ENCODE measurements around the gene PSMB3. TPM values are rescaled to one million over a fixed set of nuclear protein-coding genes. Genes with fewer than 3 reads are reported as not detected.

The PSMB3 gene
- polyA plus RNA-seq, 2 of the 4 experiments (the other 2 are of a cell fraction) = 417 to 463 TPM

DNA sequence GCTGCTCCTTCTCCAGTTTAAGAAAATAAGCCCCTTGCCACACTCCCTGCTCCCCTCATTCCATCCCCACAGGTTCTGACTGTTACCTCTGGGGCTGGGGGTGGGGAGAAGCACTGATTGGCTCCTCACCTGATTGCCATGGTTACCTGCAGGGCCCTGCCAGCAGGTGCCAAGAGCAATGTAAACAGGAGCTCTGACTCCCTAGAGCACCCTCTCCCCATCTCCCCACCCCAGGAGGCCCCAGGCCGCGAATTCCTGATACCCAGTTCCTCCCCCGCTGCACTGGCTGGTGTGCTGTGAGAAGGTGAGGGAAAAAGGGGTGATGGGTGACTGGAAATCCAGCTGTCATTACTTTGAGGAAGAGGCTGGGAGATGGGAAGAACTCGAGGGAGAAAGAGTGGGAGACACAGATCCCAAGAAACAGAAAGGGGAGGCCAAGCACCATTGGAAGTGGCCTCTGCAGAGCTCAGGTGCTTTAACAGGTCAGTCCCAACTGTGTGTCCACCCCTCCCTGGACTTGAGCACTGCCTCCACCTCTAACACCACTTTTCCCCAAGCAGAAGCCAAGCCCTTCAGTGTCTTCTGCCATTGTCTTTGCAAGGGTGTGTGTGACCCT is 8.9 kb upstream of the PSMB3 start:
- FAIRE-seq (no peak), DNase-seq (ENCODE audit: low read depth in 1 of 2, low spot score in 1 of 2) (no peak), ATAC-seq (no peak)
- no peak overlapping the region for H3K4me2 ChIP-seq
- H3K4me1 ChIP-seq = peaks cover 36% of the 10 kb centered on the region
- 0 out of 6 replicates have a peak overlapping the region, but pooled peaks of 1 of the 2 experiments have one; percentile 7 for H3K27ac ChIP-seq
- no peaks in the 10 kb centered on the region for H3K9me3 ChIP-seq
- ChIA-PET CTCF (interaction anchor here (0.7 to 5.8 kb wide), 3 partner anchors 8 to 209 kb away, joined by 3 to 107 read pairs (median 3); no protein-coding TSS in a partner anchor), POLR2A (no interaction called here)
- TF ChIP-seq CBX8 (IDR thresholded peaks at IDR 0.05) (no peak), SMC3 (IDR thresholded peaks at IDR 0.05) (no peak), HOXB5 (CRISPR knock-in tag; IDR thresholded peaks at IDR 0.05) (no peak), MAZ (IDR thresholded peaks at IDR 0.05; ENCODE audit: borderline replicate concordance, low read depth, low read length) (no peak), RFX5 (IDR thresholded peaks at IDR 0.05) (no peak), RCOR1 (IDR thresholded peaks at IDR 0.05; ENCODE audit: low read depth, low read length) (no peak)
- TF ChIP-seq, protein P1, sequence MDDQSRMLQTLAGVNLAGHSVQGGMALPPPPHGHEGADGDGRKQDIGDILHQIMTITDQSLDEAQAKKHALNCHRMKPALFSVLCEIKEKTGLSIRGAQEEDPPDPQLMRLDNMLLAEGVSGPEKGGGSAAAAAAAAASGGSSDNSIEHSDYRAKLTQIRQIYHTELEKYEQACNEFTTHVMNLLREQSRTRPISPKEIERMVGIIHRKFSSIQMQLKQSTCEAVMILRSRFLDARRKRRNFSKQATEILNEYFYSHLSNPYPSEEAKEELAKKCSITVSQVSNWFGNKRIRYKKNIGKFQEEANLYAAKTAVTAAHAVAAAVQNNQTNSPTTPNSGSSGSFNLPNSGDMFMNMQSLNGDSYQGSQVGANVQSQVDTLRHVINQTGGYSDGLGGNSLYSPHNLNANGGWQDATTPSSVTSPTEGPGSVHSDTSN (IDR thresholded peaks at IDR 0.05) = no peak
- TF ChIP-seq, protein P2, sequence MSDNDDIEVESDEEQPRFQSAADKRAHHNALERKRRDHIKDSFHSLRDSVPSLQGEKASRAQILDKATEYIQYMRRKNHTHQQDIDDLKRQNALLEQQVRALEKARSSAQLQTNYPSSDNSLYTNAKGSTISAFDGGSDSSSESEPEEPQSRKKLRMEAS (IDR thresholded peaks at IDR 0.05) = no peak
- WGBS (ENCODE audit: missing lambda C conversion rate) = 87% methylated on average over 4 of the region's 4 CpGs
- no peak overlapping the region for H3K4me3 ChIP-seq

DNA sequence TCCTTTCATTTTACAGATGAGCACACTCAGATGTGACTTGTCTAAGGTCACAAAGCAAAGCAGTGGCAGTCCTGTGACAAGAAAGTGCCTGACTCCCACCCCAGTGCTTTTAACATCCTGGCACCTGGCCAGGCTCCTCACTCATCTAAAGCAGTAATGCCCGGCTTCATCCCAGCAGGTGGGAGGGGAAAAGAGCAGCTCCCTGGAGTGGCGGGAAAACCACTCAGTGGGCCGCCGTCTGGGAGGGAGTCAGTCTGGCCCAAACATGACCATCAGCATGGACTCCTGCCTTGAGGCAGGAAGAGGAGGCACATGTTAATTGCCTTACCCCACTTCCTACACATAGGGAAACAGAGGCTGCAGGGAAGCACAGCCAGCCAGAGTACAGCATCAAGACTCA is 7.0 kb upstream of the PSMB3 start:
- FAIRE-seq (no peak), DNase-seq (ENCODE audit: low read depth in 1 of 2, low spot score in 1 of 2) (no peak), ATAC-seq (no peak)
- peak overlapping the region; percentile 82; the same call in 2 of the 3 replicates for H3K4me2 ChIP-seq
- WGBS (ENCODE audit: missing lambda C conversion rate) = 68% methylated on average over 4 of the region's 4 CpGs
- H3K4me1 ChIP-seq = peaks cover 41% of the 10 kb centered on the region
- POLR2A ChIA-PET = no interaction called here
- CTCF ChIA-PET = interaction anchor here (1.0 to 5.8 kb wide), 6 partner anchors 9 to 77 kb away, joined by 3 to 107 read pairs (median 4); partner anchors contain the start of gene CISD3
- H3K9me3 ChIP-seq = no peaks in the 10 kb centered on the region
- no peak for TF ChIP-seq CBX8 (IDR thresholded peaks at IDR 0.05)
- TF ChIP-seq ESRRA (IDR thresholded peaks at IDR 0.05; ENCODE audit: borderline replicate concordance, low read length) = no peak
- H3K4me3 ChIP-seq = no peak overlapping the region
- peak overlapping the region in 1 of 2 experiments; percentile 98; a peak in 2 of 6 replicates for H3K27ac ChIP-seq

DNA sequence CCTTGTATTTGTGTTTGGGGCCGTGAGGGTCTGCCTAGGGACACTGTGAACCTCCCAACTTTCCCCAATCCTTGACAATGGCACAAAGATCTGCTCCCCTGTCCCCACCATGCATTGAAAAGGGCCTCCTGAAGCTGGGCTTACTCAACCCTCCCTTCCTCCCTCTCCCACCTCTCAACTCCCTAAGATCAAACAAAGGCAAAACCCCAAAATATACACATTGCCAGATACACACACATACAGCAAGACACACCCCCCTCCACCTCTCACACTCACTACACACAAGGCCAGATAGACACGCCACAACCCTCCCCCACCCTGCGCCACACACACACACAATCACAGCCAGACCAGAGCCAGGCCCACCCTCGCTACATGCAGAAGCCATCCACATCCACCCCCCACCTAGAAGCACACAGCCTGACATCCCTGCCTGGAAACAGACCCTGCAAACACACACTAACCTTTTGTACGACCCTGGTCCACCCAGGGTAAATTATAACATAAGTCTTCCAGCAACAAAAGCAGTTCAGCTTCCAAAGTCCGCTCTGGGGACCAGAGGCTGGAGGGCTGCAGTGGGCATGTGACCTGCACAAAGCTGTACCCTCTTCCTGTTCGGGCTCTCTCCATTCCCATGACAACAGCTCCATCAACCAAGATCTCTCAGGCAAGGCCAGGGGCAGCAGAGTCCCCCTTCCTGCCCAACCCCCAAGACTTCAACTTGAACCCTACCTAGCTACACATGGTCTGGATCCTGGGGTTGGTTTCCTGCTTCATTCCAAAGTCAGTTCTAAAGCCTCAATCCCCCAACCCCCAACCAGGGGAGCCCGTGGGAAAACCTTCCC is 6.3 kb upstream of the PSMB3 start:
- CTCF ChIA-PET = interaction anchor here (0.9 to 5.8 kb wide), 6 partner anchors 8 to 77 kb away, joined by 3 to 107 read pairs (median 4); partner anchors contain the start of gene CISD3
- POLR2A ChIA-PET = no interaction called here
- 66% methylated on average over 8 of the region's 8 CpGs for WGBS (ENCODE audit: missing lambda C conversion rate)
- TF ChIP-seq, protein P3, sequence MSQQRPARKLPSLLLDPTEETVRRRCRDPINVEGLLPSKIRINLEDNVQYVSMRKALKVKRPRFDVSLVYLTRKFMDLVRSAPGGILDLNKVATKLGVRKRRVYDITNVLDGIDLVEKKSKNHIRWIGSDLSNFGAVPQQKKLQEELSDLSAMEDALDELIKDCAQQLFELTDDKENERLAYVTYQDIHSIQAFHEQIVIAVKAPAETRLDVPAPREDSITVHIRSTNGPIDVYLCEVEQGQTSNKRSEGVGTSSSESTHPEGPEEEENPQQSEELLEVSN (IDR thresholded peaks at IDR 0.05; ENCODE audit: borderline replicate concordance, low read depth) = no peak
- TF ChIP-seq, protein P4, sequence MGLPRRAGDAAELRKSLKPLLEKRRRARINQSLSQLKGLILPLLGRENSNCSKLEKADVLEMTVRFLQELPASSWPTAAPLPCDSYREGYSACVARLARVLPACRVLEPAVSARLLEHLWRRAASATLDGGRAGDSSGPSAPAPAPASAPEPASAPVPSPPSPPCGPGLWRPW (IDR thresholded peaks at IDR 0.05) = no peak
- TF ChIP-seq HOXA7 (CRISPR knock-in tag; IDR thresholded peaks at IDR 0.05) = no peak
- no peak for TF ChIP-seq CBX8 (IDR thresholded peaks at IDR 0.05)
- TF ChIP-seq BHLHE40 (IDR thresholded peaks at IDR 0.05; ENCODE audit: low read depth, low read length) = no peak
- no peak for TF ChIP-seq EHMT2 (IDR thresholded peaks at IDR 0.05; ENCODE audit: low read depth)
- Histone ChIP-seq H3K4me3 (peak overlapping the region; percentile 96), H3K9me3 (no peaks in the 10 kb centered on the region), H3K27ac (peak overlapping the region; percentile 90 to 98), H3K4me1 (peaks cover 48% of the 10 kb centered on the region), H3K4me2 (peak overlapping the region; percentile 82)
- ATAC-seq (no peak), FAIRE-seq (no peak), DNase-seq (ENCODE audit: low read depth in 1 of 2, low spot score in 1 of 2) (no peak)

DNA sequence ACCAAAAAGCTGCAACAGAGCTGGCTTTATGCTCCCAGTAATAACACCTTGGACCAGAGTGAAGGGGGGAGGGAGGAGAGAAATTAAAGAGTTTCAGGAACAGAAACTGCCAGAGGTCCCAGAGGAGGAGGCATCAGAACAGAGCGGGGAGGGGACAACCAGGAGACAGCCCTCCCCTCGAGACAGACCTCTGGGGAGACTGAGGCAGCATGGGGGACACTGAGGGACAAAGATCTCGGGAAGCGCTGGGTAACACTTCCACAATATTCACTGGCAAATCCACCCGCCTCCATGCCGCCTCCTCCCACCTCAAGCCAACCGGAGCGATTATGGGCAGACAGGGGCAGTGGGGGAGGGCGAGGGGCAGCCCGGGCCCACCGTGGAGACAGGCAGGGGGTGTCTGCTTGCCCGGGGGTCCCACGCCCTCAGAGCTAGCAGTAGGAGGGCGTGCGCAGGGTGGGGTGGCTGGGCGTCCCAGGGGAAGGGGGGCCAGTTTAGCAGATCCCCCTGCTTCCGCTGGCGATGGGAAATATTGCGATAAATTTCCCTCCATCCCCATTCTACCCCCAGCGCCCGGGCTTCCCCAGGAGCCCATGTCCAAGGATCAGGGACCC is 5.6 kb upstream of the PSMB3 start:
- DNase-seq (ENCODE audit: low read depth in 1 of 2, low spot score in 1 of 2) (no peak), FAIRE-seq (no peak), ATAC-seq (no peak)
- H3K4me3 ChIP-seq = peak overlapping the region; percentile 96
- ChIA-PET CTCF (interaction anchor here (0.6 to 5.8 kb wide), 5 partner anchors 12 to 299 kb away, joined by 3 to 107 read pairs (median 5); partner anchors contain the start of gene CISD3), POLR2A (no interaction called here)
- H3K9me3 ChIP-seq = no peaks in the 10 kb centered on the region
- peak overlapping the region; percentile 82 for H3K4me2 ChIP-seq
- peak overlapping the region; percentile 90 to 98 for H3K27ac ChIP-seq
- peaks cover 49% of the 10 kb centered on the region for H3K4me1 ChIP-seq
- WGBS (ENCODE audit: missing lambda C conversion rate) = 6% methylated on average over 21 of the region's 21 CpGs
- TF ChIP-seq FOXS1 (CRISPR knock-in tag; IDR thresholded peaks at IDR 0.05) (no peak), RFX5 (IDR thresholded peaks at IDR 0.05) (no peak), HOXA7 (CRISPR knock-in tag; IDR thresholded peaks at IDR 0.05) (no peak), HDAC2 (IDR thresholded peaks at IDR 0.05) (no peak), TP53 (CRISPR knock-in tag; IDR thresholded peaks at IDR 0.05) (no peak), ZNF302 (CRISPR knock-in tag; IDR thresholded peaks at IDR 0.05) (no peak), ESRRA (IDR thresholded peaks at IDR 0.05; ENCODE audit: borderline replicate concordance, low read length) (no peak), NR3C1 (IDR thresholded peaks at IDR 0.05) (no peak)
- TF ChIP-seq, protein P5, sequence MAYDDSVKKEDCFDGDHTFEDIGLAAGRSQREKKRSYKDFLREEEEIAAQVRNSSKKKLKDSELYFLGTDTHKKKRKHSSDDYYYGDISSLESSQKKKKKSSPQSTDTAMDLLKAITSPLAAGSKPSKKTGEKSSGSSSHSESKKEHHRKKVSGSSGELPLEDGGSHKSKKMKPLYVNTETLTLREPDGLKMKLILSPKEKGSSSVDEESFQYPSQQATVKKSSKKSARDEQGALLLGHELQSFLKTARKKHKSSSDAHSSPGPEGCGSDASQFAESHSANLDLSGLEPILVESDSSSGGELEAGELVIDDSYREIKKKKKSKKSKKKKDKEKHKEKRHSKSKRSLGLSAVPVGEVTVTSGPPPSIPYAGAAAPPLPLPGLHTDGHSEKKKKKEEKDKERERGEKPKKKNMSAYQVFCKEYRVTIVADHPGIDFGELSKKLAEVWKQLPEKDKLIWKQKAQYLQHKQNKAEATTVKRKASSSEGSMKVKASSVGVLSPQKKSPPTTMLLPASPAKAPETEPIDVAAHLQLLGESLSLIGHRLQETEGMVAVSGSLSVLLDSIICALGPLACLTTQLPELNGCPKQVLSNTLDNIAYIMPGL (CRISPR knock-in tag; IDR thresholded peaks at IDR 0.05; ENCODE audit: borderline replicate concordance) = no peak
- TF ChIP-seq, protein P2 (IDR thresholded peaks at IDR 0.05) = no peak

Data from A549 (cell line).